Activated CD4-positive, alpha-beta memory T cell treated with anti-CD3 and anti-CD28 coated beads, Interleukin-2, amount 10 ng/mL, durations not matched to agents 7 days and 5 days (primary cell): ENCODE results near the gene CCDC171. TPM values are rescaled to one million over a fixed set of nuclear protein-coding genes. Genes with fewer than 3 reads are reported as not detected.
"Not testable (repeated sequence)": the region's sequence is repeated elsewhere in the genome, so short reads cannot be mapped to it uniquely, and the experiment has no call there.

Experiments
- CTCF ChIA-PET: fragments of 350-600 bp; sonication (Branson Sonifier 250); formaldehyde crosslinking; loops from one replicate; lab custom pipeline; 2021; ENCODE audit warnings: antibody characterized with exemption, inconsistent platforms; lab: Charles Lee
- POLR2A ChIA-PET: fragments of 350-600 bp; sonication (Branson Sonifier 250); formaldehyde crosslinking; loops from one replicate; lab custom pipeline; 2021; ENCODE audit warnings: antibody characterized with exemption; lab: Charles Lee
- DNase-seq: peaks from one replicate; pipeline ENCODE4 v3.0.0-alpha.2; 2020
- H3K27ac Mint-ChIP-seq: one replicate; pipeline ENCODE4 v1.8.0; 2021; ENCODE audit warnings: mild to moderate bottlenecking, mixed read lengths
- H3K27me3 Mint-ChIP-seq: one replicate; pipeline ENCODE4 v1.8.0; 2021; ENCODE audit warnings: mixed read lengths
- H3K36me3 Mint-ChIP-seq: one replicate; pipeline ENCODE4 v1.8.0; 2021; ENCODE audit warnings: low read depth, mixed read lengths
- H3K4me1 Mint-ChIP-seq: one replicate; pipeline ENCODE4 v1.8.0; 2021; ENCODE audit warnings: mixed read lengths
- H3K4me3 Mint-ChIP-seq: one replicate; pipeline ENCODE4 v1.8.0; 2021; ENCODE audit warnings: mild to moderate bottlenecking, mixed read lengths
- H3K9me3 Mint-ChIP-seq: one replicate; pipeline ENCODE4 v1.8.0; 2021; ENCODE audit warnings: mixed read lengths
- total RNA-seq, 2 experiments: library from RNA; stranded (reverse); gene quantifications; one replicate each; pipeline ENCODE4 v1.2.3, GENCODE V29; 2021

Gene CCDC171
- total RNA-seq, 2 experiments from 2014 or later = 2.1 to 2.5 TPM

GRCh38 chr9:15524845-15525455 lies 27.9 kb upstream of the CCDC171 start:
- H3K4me3 Mint-ChIP-seq = no peak overlapping the region
- no peaks in the 10 kb centered on the region for H3K36me3 Mint-ChIP-seq
- CTCF ChIA-PET = no interaction called here
- H3K9me3 Mint-ChIP-seq = no peaks in the 10 kb centered on the region
- no peak overlapping the region for H3K27ac Mint-ChIP-seq
- H3K4me1 Mint-ChIP-seq = peaks cover 2% of the 10 kb centered on the region
- peaks cover 2% of the 10 kb centered on the region for H3K27me3 Mint-ChIP-seq
- POLR2A ChIA-PET = no interaction called here
- DNase-seq = no peak

GRCh38 chr9:15525958-15526357 lies 26.9 kb upstream of the CCDC171 start:
- H3K36me3 Mint-ChIP-seq = no peaks in the 10 kb centered on the region
- DNase-seq = no peak
- H3K4me3 Mint-ChIP-seq = no peak overlapping the region
- CTCF ChIA-PET = no interaction called here
- H3K27me3 Mint-ChIP-seq = peaks cover 2% of the 10 kb centered on the region
- H3K9me3 Mint-ChIP-seq = no peaks in the 10 kb centered on the region
- peaks cover 3% of the 10 kb centered on the region for H3K4me1 Mint-ChIP-seq
- POLR2A ChIA-PET = no interaction called here
- no peak overlapping the region for H3K27ac Mint-ChIP-seq

GRCh38 chr9:15527035-15527434 lies 25.8 kb upstream of the CCDC171 start:
- H3K4me3 Mint-ChIP-seq, H3K27ac Mint-ChIP-seq, DNase-seq, H3K36me3 Mint-ChIP-seq, POLR2A ChIA-PET, H3K9me3 Mint-ChIP-seq, H3K27me3 Mint-ChIP-seq, CTCF ChIA-PET, H3K4me1 Mint-ChIP-seq: not testable (repeated sequence)

- Mint-ChIP-seq H3K4me3 (no peak overlapping the region), H3K4me1 (peaks cover 3% of the 10 kb centered on the region), H3K36me3 (no peaks in the 10 kb centered on the region), H3K27me3 (peaks cover 2% of the 10 kb centered on the region), H3K27ac (no peak overlapping the region), H3K9me3 (no peaks in the 10 kb centered on the region)
- DNase-seq = no peak
- POLR2A ChIA-PET = no interaction called here
- CTCF ChIA-PET = no interaction called here
Measured at GRCh38 chr9:15529566-15530324, 23.1 kb upstream of the CCDC171 start.

- Mint-ChIP-seq H3K27me3 (no peaks in the 10 kb centered on the region), H3K4me3 (no peak overlapping the region), H3K9me3 (no peaks in the 10 kb centered on the region), H3K36me3 (no peaks in the 10 kb centered on the region), H3K27ac (no peak overlapping the region), H3K4me1 (peaks cover 3% of the 10 kb centered on the region)
- CTCF ChIA-PET = no interaction called here
- DNase-seq = no peak
- POLR2A ChIA-PET = no interaction called here
Measured at GRCh38 chr9:15531380-15531779, 21.5 kb upstream of the CCDC171 start.

GRCh38 chr9:15541872-15542271 lies 11.0 kb upstream of the CCDC171 start:
- Mint-ChIP-seq H3K9me3 (no peaks in the 10 kb centered on the region), H3K27me3 (peaks cover 10% of the 10 kb centered on the region), H3K27ac (no peak overlapping the region), H3K36me3 (no peaks in the 10 kb centered on the region), H3K4me3 (no peak overlapping the region), H3K4me1 (no peaks in the 10 kb centered on the region)
- DNase-seq = no peak
- ChIA-PET POLR2A (interaction anchor here (1.0 to 3.6 kb wide), 2 partner anchors 11 to 32 kb away, joined by 3 to 11 read pairs; partner anchors contain the start of gene CCDC171), CTCF (no interaction called here)

GRCh38 chr9:15542624-15543023 lies 10.2 kb upstream of the CCDC171 start:
- peaks cover 10% of the 10 kb centered on the region for H3K27me3 Mint-ChIP-seq
- no peak for DNase-seq
- H3K27ac Mint-ChIP-seq = no peak overlapping the region
- no peak overlapping the region for H3K4me3 Mint-ChIP-seq
- ChIA-PET CTCF (no interaction called here), POLR2A (interaction anchor here (1.6 to 3.6 kb wide), 2 partner anchors 10 to 32 kb away, joined by 4 to 11 read pairs; partner anchors contain the start of genes CCDC171 and PSIP1)
- H3K4me1 Mint-ChIP-seq = no peaks in the 10 kb centered on the region
- no peaks in the 10 kb centered on the region for H3K36me3 Mint-ChIP-seq
- no peaks in the 10 kb centered on the region for H3K9me3 Mint-ChIP-seq

GRCh38 chr9:15543047-15543813 lies 9.6 kb upstream of the CCDC171 start:
- CTCF ChIA-PET = no interaction called here
- no peak overlapping the region for H3K4me3 Mint-ChIP-seq
- POLR2A ChIA-PET = interaction anchor here (1.6 to 3.6 kb wide), 2 partner anchors 10 to 32 kb away, joined by 4 to 11 read pairs; partner anchors contain the start of genes CCDC171 and PSIP1
- no peaks in the 10 kb centered on the region for H3K4me1 Mint-ChIP-seq
- no peaks in the 10 kb centered on the region for H3K9me3 Mint-ChIP-seq
- peaks cover 10% of the 10 kb centered on the region for H3K27me3 Mint-ChIP-seq
- no peak overlapping the region for H3K27ac Mint-ChIP-seq
- no peaks in the 10 kb centered on the region for H3K36me3 Mint-ChIP-seq
- DNase-seq = no peak

GRCh38 chr9:15549611-15550010 lies 3.2 kb upstream of the CCDC171 start:
- ChIA-PET POLR2A (no interaction called here), CTCF (interaction anchor here (2.3 kb wide), 1 partner anchor 57 kb away, joined by 10 read pairs; no protein-coding TSS in a partner anchor)
- Mint-ChIP-seq H3K36me3 (no peaks in the 10 kb centered on the region), H3K27ac (no peak overlapping the region), H3K9me3 (no peaks in the 10 kb centered on the region), H3K27me3 (peaks cover 6% of the 10 kb centered on the region), H3K4me3 (no peak overlapping the region), H3K4me1 (peaks cover 19% of the 10 kb centered on the region)
- no peak for DNase-seq

- ChIA-PET POLR2A (interaction anchor here (0.9 to 2.2 kb wide), 8 partner anchors 9 to 131 kb away, joined by 3 to 45 read pairs (median 10); partner anchors contain the start of genes PSIP1 and SNAPC3), CTCF (interaction anchor here (0.6 to 1.7 kb wide), 4 partner anchors 20 to 254 kb away, joined by 3 to 9 read pairs (median 3); no protein-coding TSS in a partner anchor)
- H3K36me3 Mint-ChIP-seq = no peaks in the 10 kb centered on the region
- H3K27me3 Mint-ChIP-seq = peaks cover 6% of the 10 kb centered on the region
- DNase-seq = no peak
- H3K27ac Mint-ChIP-seq = peak overlapping the region; percentile 76
- H3K4me1 Mint-ChIP-seq = peaks cover 19% of the 10 kb centered on the region
- H3K4me3 Mint-ChIP-seq = peak overlapping the region; percentile 86
- no peaks in the 10 kb centered on the region for H3K9me3 Mint-ChIP-seq
Measured at GRCh38 chr9:15553528-15553898, 670 bp downstream of the CCDC171 start.

GRCh38 chr9:15570769-15571168 lies 17.9 kb downstream of the CCDC171 start:
- Mint-ChIP-seq H3K4me1 (no peaks in the 10 kb centered on the region), H3K4me3 (no peak overlapping the region), H3K9me3 (no peaks in the 10 kb centered on the region), H3K27ac (no peak overlapping the region), H3K36me3 (peaks cover 3% of the 10 kb centered on the region), H3K27me3 (no peaks in the 10 kb centered on the region)
- DNase-seq = no peak
- ChIA-PET CTCF (no interaction called here), POLR2A (interaction anchor here (1.4 kb wide), 1 partner anchor 18 kb away, joined by 8 read pairs; the partner anchor contains the start of gene CCDC171)

GRCh38 chr9:15572200-15572770 lies 19.4 kb downstream of the CCDC171 start:
- no peak overlapping the region for H3K4me3 Mint-ChIP-seq
- DNase-seq = no peak
- ChIA-PET POLR2A (interaction anchor here (0.7 kb wide), 1 partner anchor 8 kb away, joined by 3 read pairs; no protein-coding TSS in a partner anchor), CTCF (no interaction called here)
- H3K9me3 Mint-ChIP-seq = no peaks in the 10 kb centered on the region
- no peaks in the 10 kb centered on the region for H3K27me3 Mint-ChIP-seq
- peaks cover 3% of the 10 kb centered on the region for H3K36me3 Mint-ChIP-seq
- H3K27ac Mint-ChIP-seq = no peak overlapping the region
- no peaks in the 10 kb centered on the region for H3K4me1 Mint-ChIP-seq
